AG08395 (cell line): Measurements from ENCODE around the gene HDAC11.
A peak's percentile ranks its signal among the peaks of the same experiment; 100 is the strongest.
"Not testable (repeated sequence)": the region's sequence is repeated elsewhere in the genome, so short reads cannot be mapped to it uniquely, and the experiment has no call there.

Experiments
- DNase-seq: peaks from one replicate; pipeline ENCODE4 v3.0.0; 2012; ENCODE audit warnings: mixed read lengths, low spot score

HDAC11 gene

GRCh38 chr3:13493867-13494441 lies 13.8 kb downstream of the HDAC11 start:
- DNase-seq = no peak

- DNase-seq = peak; percentile 25
These were observed 14.6 kb downstream of the HDAC11 start for GRCh38 chr3:13494463-13495350.

- no peak for DNase-seq
These were observed 15.3 kb downstream of the HDAC11 start for GRCh38 chr3:13495351-13495813.

DNA sequence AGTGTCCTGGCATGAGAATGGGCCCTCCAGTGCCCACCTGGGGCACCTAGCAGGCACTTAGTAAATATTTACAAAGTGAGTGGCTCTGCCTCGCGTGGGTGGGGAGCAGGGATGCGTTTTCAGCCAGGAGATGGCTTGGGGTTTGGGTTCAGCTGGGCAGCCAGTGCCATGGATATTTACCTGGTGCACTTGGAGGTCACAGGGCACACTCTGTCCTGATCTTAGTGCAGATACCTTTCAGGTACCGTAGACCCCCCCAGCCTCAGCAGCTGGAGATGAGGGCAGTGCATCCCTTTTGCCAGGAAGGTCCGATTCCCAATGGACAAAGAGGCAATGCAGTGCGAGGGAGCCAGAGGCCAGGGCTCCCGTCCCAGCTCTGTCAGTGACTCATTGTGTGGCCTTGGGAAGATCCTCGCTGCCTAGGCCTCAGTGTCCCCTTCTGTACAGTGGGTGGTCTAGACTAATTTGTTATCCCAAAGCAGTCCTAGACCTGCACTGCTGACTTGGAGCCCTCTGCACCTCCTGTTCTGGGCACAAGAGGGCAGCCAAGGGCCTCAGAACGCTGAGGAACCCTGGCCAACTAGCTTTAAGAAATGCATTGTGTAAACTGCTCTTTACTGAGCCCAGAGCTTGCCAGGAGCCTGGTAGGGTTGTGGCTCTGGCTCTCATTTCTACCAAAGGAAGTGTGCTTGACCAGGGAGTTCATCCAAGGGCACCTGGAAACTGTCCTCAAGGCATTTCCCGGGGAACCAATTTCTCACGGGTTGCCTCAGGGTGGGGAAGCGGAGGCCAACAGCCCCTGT lies 16.0 kb downstream of the HDAC11 start:
- DNase-seq = peak; percentile 90

- no peak for DNase-seq
These were observed 16.8 kb downstream of the HDAC11 start for GRCh38 chr3:13496879-13497278.

- DNase-seq = peak; percentile 60
These were observed 17.3 kb downstream of the HDAC11 start for GRCh38 chr3:13497386-13497785.

DNA sequence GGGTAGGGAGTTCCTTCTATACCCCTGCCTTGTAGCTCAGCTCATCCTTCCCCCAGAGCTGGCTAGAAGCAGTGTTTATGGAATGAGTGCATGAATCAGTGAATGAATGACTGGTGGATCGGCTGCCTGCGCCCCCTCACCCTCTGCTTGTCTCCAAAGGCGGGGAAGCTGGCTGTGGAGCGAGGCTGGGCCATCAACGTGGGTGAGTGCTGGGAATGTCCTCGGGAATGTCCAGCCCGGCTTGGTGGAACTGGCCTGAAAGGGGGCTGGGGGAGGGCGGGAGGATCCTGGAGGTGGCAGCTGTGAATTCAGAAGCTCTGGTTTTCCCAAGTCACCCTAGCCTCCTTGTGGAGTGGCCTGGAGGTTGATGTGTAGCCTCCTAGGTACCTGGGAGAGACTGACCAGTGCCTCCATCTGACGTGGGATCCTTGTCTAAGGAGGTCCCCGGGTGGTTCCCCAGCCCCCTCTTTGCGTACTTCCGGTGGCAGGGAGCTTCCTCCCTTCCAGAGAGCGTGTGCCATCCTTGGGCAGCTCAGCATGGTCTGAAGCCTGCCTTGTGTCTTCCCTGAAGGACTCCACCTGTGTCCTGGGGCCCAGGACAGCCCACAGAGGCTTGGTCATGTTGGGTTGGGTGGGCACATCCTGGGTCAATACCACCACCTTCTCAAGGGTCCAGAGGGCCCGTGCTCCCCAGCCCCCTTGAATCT lies 18.4 kb downstream of the HDAC11 start:
- DNase-seq = no peak

GRCh38 chr3:13499246-13499645 lies 19.1 kb downstream of the HDAC11 start:
- DNase-seq = not testable (repeated sequence)

- peak; percentile 53 for DNase-seq
These were observed 20.2 kb downstream of the HDAC11 start for GRCh38 chr3:13500133-13500885.

DNA sequence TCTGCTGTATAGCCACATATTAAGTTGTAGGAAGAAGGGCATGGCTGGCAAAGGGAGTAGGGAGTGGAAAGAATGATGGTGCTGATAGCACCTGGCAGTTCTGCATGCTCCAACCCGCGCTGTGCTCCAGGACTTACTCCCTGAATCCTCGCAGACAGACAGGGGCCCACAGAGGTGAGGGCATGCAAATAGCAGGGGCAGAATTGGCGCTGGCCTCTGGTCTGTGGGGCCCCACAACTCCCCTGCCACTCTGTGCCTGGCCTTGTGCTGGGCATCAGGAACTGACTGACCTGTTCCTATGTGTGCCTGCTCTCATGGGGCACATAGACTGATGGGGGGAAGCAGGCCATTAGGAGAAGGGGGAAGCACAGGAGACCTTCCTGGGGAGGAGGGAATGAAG lies 20.9 kb downstream of the HDAC11 start:
- DNase-seq = no peak

DNA sequence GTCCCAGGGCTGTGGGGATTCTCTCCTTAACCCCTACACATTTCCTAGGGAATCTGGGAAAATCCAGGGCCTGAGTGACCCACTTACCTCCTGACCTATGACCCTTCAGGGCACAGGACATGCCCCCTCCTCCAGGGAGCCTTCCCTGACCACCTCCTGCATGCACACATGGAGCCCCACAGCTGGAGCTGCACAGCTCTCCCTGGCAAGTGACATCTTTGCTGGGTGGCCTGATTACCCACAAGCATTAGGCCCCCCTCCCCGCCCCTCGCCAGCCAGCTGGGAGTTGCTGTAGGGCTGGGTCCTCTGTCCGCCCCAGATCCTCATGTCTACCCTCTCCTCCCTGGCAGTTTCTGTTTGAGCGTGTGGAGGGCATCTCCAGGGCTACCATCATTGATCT lies 21.4 kb downstream of the HDAC11 start:
- DNase-seq = no peak

DNA sequence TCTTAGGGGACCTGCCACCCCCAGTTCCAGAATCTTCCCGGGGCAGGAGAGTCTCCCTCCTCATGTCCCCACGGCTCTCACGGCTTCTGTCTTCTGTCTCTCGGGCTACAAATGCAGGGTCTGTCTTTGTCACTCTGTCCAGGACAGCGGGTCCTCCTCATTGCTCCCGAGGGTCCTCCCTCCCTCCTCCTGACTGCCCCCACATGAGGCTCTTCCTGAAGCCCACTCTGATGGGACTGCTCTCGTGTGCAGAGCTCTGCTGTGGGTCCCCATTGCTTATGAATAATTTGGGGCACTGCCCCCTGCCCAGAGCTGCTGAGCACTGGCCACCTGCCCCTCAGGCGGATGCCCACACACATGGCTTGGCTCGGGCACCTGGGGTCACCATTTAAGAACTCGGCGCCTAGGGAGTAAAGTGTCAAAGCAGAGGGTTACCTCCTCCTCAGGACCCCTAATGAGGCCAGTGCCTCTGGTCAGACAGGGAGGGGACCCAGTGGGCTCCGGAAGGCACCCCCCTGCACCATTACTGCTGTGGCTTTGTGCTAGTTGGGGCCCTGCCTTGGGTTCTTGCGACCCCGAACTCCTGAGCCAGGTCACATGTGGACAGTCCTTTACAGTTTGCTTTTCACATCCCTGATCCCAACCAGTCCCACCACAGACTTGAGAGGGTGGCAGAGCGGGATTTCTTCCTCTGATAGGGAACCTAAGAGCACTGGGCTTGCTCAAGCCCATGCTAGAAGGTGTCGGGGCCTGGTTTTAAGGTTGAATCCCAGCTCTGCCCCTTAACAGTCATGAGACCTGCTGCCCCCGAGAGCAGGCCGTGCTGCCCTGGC lies 22.1 kb downstream of the HDAC11 start:
- DNase-seq = no peak

DNA sequence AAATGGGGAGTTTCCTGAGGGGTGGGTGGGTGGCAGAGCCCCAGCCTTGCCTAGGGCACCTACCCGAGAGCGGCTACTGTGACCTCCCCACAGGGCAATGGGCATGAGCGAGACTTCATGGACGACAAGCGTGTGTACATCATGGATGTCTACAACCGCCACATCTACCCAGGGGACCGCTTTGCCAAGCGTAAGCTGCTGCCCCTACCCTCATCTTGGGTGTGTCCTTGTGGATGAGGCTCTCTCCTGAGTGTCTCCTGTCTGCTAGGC lies 22.6 kb downstream of the HDAC11 start:
- DNase-seq = no peak

DNA sequence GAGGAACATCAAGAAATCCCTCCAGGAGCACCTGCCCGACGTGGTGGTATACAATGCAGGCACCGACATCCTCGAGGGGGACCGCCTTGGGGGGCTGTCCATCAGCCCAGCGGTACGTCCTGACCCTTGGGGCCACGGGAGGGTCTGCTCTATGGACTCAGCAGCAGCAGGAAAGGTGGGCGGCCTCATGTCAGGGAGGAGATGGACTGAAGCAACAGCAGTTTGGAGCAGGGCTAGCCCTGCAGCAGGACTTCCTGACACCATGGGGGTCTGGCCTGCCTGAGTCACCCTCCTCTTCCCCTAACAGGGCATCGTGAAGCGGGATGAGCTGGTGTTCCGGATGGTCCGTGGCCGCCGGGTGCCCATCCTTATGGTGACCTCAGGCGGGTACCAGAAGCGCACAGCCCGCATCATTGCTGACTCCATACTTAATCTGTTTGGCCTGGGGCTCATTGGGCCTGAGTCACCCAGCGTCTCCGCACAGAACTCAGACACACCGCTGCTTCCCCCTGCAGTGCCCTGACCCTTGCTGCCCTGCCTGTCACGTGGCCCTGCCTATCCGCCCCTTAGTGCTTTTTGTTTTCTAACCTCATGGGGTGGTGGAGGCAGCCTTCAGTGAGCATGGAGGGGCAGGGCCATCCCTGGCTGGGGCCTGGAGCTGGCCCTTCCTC lies 24.2 kb downstream of the HDAC11 start:
- DNase-seq = no peak

DNA sequence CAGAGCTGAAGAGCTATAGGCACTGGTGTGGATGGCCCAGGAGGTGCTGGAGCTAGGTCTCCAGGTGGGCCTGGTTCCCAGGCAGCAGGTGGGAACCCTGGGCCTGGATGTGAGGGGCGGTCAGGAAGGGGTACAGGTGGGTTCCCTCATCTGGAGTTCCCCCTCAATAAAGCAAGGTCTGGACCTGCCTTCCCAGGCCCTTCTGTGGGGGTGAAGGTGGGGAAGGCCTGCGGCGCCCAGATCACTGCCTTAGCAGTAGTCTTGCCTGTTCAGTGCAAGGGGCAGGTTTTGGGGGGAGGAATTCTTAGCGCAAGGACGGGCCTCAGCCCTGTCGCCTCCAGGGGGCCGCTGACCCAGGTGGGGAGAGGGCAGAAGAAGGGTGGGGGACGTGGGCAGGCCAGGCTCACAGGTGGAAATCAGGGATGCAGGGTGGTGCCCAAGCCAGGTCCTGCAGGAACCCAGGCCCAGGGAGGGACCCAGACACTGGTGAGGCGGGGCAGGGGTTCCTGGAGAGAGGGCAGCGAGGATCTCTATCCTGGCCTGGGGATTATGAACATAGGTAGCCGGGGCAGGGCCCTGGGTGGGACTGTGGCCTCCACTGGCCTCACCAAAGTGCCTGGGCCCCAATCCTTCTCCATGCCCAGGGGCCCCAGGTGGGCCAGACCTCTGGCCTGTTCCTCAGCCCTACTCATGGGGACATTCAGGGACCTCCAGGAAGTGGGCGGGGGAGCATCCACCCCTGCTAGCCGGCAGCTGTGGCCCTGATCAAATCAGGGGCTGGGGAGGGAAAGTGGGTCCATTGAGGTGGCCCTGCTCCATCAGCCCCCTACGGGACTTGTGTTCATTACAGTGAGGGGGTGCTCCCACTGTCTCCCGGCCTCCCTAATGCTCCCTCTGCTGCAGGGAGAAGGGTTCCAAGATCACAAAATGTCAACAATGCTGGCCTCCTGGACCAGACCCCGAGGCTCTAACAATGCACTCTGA lies 25.3 kb downstream of the HDAC11 start:
- no peak for DNase-seq

DNA sequence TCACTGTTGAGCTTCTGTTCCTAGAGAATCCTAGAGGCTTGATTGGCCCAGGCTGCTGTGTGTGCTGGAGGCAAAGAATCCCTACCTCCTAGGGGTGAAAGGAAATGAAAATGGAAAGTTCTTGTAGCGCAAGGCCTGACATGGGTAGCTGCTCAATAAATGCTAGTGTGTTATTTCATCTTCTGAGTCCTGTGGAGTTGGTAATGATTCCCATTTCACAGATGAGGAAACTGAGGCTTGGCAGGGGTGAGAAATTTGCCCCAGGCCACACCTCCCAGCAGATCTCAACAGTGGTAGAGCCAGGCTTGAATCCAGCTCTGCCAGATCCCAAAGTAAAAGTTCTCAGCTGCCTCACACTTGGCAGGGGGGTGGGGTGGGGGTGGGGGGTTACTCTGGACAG lies 26.1 kb downstream of the HDAC11 start:
- no peak for DNase-seq

DNA sequence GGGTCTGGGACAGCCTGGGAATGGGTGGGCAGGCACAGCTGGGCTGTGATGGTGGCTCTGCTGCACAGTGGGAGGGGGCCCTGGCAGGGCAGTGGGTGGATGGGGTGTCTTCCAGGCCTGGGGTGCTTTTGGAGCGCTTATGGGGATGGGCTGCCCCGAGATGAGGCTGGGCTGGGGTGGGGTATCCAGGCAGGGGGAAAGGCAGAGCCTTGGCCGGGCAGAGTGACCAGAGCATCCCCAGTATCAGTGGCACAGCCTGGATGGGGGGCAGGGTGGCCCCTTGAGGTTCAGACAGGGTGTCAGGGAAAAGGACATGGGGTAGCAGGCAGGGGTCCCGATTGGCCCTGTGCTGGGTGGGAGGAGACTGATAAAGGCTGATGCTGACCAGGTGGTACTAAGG lies 26.6 kb downstream of the HDAC11 start:
- no peak for DNase-seq

- no peak for DNase-seq
These were observed 27.1 kb downstream of the HDAC11 start for GRCh38 chr3:13507247-13507569.
